Fibroblast of mammary gland (primary cell): Measurements from ENCODE around the gene KCNT1.

Source experiments
- DNase-seq: peaks from one replicate; pipeline ENCODE4 v3.0.0-alpha.2; 2010; ENCODE audit warnings: low read depth
- H3K4me3 ChIP-seq: 2 replicates; pipeline ENCODE4 v1.5.1; 2011; ENCODE audit warnings: low read depth, mild to moderate bottlenecking, low read length, moderate library complexity; ENCODE audit not compliant: control insufficient read depth
- TF ChIP-seq, protein P1 (sequence below): conservative IDR thresholded peaks from 2 replicates; pipeline ENCODE4 v1.5.1; 2011; ENCODE audit warnings: low read depth, low read length, inconsistent platforms; ENCODE audit not compliant: control insufficient read depth, insufficient read depth

KCNT1 gene

DNA sequence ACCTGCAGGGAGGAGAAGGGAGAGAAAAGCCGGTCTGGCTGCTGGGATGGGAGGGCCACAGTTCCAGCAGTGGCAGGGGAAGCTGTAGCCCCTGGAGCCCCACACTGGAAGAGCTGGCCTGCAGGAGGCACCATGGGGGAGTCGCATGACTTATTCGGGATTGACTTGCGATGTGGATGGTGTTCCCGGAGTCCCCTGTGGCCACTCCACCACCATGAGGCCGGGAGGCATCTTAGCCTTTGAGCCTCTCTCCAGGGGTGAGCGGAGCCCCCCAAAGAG, 92.0 kb downstream of the KCNT1 start:
- TF ChIP-seq, protein P1, sequence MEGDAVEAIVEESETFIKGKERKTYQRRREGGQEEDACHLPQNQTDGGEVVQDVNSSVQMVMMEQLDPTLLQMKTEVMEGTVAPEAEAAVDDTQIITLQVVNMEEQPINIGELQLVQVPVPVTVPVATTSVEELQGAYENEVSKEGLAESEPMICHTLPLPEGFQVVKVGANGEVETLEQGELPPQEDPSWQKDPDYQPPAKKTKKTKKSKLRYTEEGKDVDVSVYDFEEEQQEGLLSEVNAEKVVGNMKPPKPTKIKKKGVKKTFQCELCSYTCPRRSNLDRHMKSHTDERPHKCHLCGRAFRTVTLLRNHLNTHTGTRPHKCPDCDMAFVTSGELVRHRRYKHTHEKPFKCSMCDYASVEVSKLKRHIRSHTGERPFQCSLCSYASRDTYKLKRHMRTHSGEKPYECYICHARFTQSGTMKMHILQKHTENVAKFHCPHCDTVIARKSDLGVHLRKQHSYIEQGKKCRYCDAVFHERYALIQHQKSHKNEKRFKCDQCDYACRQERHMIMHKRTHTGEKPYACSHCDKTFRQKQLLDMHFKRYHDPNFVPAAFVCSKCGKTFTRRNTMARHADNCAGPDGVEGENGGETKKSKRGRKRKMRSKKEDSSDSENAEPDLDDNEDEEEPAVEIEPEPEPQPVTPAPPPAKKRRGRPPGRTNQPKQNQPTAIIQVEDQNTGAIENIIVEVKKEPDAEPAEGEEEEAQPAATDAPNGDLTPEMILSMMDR, result no peak
- no peak for DNase-seq

DNA sequence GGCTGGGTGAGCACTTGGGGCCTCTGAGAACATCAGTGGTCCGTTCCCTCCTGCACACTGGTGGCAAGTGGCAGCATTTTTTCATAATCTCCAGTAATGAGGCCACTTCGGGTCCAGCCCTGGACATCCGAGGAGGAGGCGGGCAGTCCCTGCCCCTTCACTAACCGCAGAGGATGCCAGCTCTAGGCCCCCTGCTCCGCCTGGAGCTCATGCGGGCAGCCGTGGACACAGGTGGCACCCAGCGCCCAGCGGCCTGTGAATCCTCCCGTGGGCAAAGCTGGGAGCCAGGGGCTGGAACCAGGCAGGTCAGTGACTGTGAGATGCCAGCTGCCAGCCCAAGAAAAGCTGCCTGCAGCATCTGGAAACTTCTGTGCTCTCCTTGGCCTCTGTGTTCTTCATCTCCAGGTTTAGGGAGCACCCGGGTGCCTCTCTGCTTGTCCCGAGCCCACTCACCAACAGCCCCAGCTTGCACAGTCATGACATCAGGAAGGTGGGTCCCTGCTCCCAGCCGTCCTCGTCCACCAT, 92.4 kb downstream of the KCNT1 start:
- DNase-seq, result no peak
- TF ChIP-seq, protein P1, result no peak

More for the DNA sequence above, 92.0 kb downstream of the KCNT1 start:
- H3K4me3 ChIP-seq, result no peak overlapping the region

DNA sequence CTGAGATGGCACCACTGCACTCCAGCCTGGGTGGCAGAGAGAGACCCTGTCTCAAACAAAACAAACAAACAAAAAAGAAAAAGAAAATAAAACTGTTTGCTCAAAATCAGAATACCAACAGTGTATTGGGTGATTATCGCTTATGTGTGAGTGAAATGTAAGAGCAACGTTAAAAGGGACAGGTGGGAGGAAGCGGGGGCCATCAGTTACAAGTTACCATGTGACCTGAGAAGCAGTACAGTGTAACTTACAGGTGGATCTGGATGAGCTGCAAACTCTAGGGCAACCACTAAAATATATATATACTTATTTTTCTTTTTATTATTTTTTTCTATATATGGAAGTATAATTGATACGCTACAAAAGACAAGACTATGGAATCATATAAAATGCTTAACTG, 93.4 kb downstream of the KCNT1 start:
- no peak overlapping the region for H3K4me3 ChIP-seq

More for the DNA sequence above, 92.4 kb downstream of the KCNT1 start:
- no peak overlapping the region for H3K4me3 ChIP-seq

DNA sequence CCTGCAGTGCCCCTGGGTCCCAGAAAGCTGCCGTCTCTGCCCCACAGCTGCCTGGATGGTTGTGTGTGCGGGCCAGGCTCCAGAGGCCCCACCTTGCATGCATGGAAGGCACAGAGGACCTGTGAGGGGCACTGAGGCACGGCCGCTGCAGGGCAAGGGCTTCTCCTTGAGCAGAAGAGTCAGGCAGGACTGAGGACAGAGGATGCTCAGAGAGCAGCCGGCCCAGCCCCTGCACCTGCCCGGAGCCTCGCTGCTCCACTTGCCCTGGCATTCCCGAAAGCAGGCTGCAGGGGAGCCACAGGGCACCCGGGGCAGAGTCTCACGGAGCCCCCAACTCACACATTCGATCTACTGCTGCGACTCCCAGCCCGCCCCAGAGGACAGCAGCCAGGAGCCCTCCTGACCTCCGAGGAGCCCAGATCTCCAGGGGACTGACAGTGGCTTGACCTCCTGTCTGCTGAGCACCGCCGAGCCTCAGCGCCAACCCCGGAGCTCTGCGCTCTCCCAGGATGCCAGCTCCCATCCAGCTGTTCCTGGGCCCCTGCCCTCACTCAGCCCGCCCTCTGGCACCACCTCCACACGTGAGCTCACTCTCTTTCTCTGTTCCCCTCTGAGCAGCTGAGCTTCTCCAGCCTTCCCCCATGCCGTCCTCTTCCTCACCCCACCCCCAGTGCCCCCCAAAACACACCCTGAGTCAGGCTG, 95.0 kb downstream of the KCNT1 start:
- no peak for DNase-seq
- TF ChIP-seq, protein P1, result no peak
- H3K4me3 ChIP-seq, result no peak overlapping the region

More for the DNA sequence above, 93.4 kb downstream of the KCNT1 start:
- no peak for DNase-seq
- TF ChIP-seq, protein P1, result no peak

DNA sequence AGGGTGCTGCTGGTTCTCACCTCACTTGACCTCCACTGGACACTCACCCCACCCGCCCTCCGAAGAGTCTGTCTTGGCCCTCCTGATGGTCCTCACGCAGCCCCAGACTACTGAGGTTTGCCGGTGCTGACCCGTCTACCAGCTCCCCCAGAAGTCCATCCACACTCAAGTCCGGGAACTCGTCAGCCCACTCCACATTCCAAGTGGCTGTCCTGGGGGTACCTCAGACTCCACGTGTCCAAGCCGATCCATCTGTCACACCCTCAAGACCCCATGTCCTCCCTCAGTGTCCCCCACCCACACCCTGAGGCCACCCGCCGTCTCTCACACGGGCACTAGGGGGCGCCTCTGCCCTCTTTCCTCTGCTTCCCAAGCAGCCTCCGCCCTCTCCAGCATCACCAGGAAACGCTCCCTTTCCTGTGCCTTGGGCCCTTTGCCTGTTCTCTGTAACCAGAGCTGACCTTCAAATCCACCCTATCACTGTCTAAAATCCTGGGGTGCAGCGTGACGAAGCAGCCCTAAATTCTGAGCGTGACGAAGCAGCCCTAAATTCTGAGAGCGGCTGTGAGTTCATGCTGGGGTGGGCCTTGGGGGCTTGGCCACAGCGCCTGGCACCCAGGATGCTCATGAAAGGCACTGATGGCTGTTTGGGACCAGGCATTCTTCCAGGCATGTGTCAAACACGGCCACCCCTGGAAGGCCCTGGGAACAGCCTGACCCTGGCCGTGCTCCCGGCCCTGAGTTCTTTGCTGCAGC, 95.7 kb downstream of the KCNT1 start:
- peak; percentile 32 for DNase-seq
- H3K4me3 ChIP-seq, result no peak overlapping the region
- TF ChIP-seq, protein P1, result peak; percentile 51

DNA sequence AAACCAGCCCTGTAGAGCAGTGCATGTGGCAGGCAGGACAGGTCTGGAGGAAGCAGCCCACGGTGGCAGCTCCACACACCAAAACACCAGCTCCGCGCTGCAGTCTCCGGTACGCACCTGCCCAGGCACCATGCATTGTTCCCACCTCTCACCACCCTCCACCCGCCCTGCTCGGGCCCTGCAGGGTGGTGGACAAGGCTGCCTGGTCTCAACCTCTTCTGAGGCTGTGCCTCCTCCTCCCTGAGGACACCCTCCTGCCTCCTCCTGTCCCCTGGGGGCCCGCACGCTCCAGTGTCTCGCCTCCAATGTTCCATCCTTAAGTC, 96.2 kb downstream of the KCNT1 start:
- H3K4me3 ChIP-seq, result no peak overlapping the region
- TF ChIP-seq, protein P1, result no peak
- DNase-seq, result no peak

DNA sequence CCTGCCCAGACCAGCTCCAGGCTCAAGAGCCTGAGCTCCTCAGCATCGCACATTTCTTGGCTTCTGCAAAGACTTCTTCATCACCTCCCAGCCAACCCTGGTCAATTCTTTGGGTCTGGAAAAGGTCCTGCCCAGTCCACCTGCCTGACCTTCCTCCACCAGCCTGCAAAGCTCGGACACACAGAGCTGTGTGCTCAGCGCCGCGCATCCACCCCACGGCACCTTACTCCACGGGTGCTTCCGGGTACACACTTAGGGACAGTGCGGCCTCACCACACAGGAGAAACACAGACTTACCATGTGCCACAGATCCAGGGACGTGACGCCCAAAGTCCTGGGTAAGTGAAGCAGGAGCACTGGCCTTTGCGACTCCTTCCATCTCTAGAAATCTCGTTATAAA, 97.3 kb downstream of the KCNT1 start:
- no peak for DNase-seq
- TF ChIP-seq, protein P1, result no peak
- H3K4me3 ChIP-seq, result no peak overlapping the region
